Jurkat, Clone E6-1 (cell line): ENCODE data around the gene POU5F1.

Experiments used
- DNase-seq: peaks from one replicate; pipeline ENCODE4 v3.0.0-alpha.2; 2011; ENCODE audit warnings: low read depth, low spot score
- H3K4me3 ChIP-seq: 2 replicates; pipeline ENCODE4 v1.5.1; 2011; ENCODE audit warnings: mild to moderate bottlenecking, low read length, control low read depth, moderate library complexity

The POU5F1 gene

GRCh38 chr6:31149827-31150447 is 20.5 kb downstream of the POU5F1 start:
- H3K4me3 ChIP-seq: no peak overlapping the region
- DNase-seq: no peak

GRCh38 chr6:31145386-31145785 is 25.1 kb downstream of the POU5F1 start:
- H3K4me3 ChIP-seq: no peak overlapping the region
- DNase-seq: no peak

- no peak overlapping the region for H3K4me3 ChIP-seq
- DNase-seq: no peak
These were observed 25.5 kb downstream of the POU5F1 start for GRCh38 chr6:31144970-31145340.

GRCh38 chr6:31144296-31144969 is 26.0 kb downstream of the POU5F1 start:
- no peak for DNase-seq
- no peak overlapping the region for H3K4me3 ChIP-seq

- no peak for DNase-seq
- H3K4me3 ChIP-seq: no peak overlapping the region
These were observed 27.3 kb downstream of the POU5F1 start for GRCh38 chr6:31143148-31143547.

- DNase-seq: no peak
- H3K4me3 ChIP-seq: no peak overlapping the region
These were observed 28.1 kb downstream of the POU5F1 start for GRCh38 chr6:31142361-31142761.

GRCh38 chr6:31140643-31141042 is 29.8 kb downstream of the POU5F1 start:
- no peak overlapping the region for H3K4me3 ChIP-seq
- DNase-seq: no peak

GRCh38 chr6:31139599-31139998 is 30.9 kb downstream of the POU5F1 start:
- H3K4me3 ChIP-seq: no peak overlapping the region
- DNase-seq: no peak

GRCh38 chr6:31138982-31139381 is 31.5 kb downstream of the POU5F1 start, which contains the start of gene PSORS1C2:
PSORS1C2 (minus strand) TSS chr6:31139066; CDS start chr6:31139026, 40 bp downstream.
- no peak for DNase-seq
- H3K4me3 ChIP-seq: no peak within 1 kb of the TSS; the same call in 1 of the 2 replicates

GRCh38 chr6:31135710-31136109 is 34.8 kb downstream of the POU5F1 start:
- H3K4me3 ChIP-seq: no peak overlapping the region
- no peak for DNase-seq

- no peak overlapping the region for H3K4me3 ChIP-seq
- DNase-seq: no peak
These were observed 37.7 kb downstream of the POU5F1 start for GRCh38 chr6:31132806-31133205.

GRCh38 chr6:31131595-31131994 is 38.9 kb downstream of the POU5F1 start:
- DNase-seq: no peak
- H3K4me3 ChIP-seq: no peak overlapping the region

- no peak for DNase-seq
- no peak overlapping the region for H3K4me3 ChIP-seq
These were observed 39.7 kb downstream of the POU5F1 start for GRCh38 chr6:31130751-31131150.

GRCh38 chr6:31129130-31129529 is 41.4 kb downstream of the POU5F1 start:
- DNase-seq: no peak
- no peak overlapping the region for H3K4me3 ChIP-seq

GRCh38 chr6:31128093-31128676 is 42.3 kb downstream of the POU5F1 start:
- peak; percentile 24 for DNase-seq
- H3K4me3 ChIP-seq: no peak overlapping the region

GRCh38 chr6:31126396-31127175 is 43.9 kb downstream of the POU5F1 start:
- no peak overlapping the region for H3K4me3 ChIP-seq
- DNase-seq: no peak

GRCh38 chr6:31125586-31126363 is 44.7 kb downstream of the POU5F1 start:
- no peak for DNase-seq
- no peak overlapping the region for H3K4me3 ChIP-seq

- no peak for DNase-seq
These were observed 45.3 kb downstream of the POU5F1 start for GRCh38 chr6:31125162-31125561.

More at GRCh38 chr6:31125162-31125561, 45.3 kb downstream of the POU5F1 start:
- H3K4me3 ChIP-seq: no peak overlapping the region
